ENCODE data around the gene SOWAHC. TPM values are rescaled to one million over a fixed set of nuclear protein-coding genes. Genes with fewer than 3 reads are reported as not detected.

Gene SOWAHC
- total RNA-seq, 1 experiment from 2014 or later = 18.9 TPM

DNA sequence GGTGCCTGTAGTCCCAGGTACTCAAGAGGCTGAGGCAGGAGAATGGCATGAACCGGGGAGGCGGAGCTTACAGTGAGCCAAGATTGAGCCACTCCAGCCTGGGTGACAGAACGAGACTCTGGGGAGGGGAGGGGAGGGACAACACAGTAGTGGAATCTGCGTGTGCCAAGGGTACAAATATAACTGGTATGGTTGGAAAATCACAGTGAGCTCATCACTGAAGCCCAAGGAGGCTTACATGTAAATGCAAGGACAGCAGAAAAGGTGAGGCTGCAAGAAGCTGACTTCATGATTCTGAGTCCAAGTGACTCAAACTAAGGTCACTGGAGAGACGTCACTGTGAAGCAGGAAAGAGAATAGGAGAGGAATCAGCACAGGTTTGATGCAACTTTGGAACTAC lies 9.6 kb upstream of the SOWAHC start:
- Mint-ChIP-seq H3K4me3 (ENCODE audit: low read depth, unreplicated experiment) (no peak overlapping the region), H3K27me3 (ENCODE audit: unreplicated experiment) (no peaks in the 10 kb centered on the region), H3K36me3 (ENCODE audit: insufficient read depth, unreplicated experiment) (peaks cover 17% of the 10 kb centered on the region), H3K4me1 (ENCODE audit: low read depth, unreplicated experiment) (peaks cover 30% of the 10 kb centered on the region), H3K9me3 (ENCODE audit: low read depth, unreplicated experiment) (no peaks in the 10 kb centered on the region), H3K27ac (ENCODE audit: unreplicated experiment) (peak overlapping the region; percentile 6)
- TF ChIP-seq, protein P1, sequence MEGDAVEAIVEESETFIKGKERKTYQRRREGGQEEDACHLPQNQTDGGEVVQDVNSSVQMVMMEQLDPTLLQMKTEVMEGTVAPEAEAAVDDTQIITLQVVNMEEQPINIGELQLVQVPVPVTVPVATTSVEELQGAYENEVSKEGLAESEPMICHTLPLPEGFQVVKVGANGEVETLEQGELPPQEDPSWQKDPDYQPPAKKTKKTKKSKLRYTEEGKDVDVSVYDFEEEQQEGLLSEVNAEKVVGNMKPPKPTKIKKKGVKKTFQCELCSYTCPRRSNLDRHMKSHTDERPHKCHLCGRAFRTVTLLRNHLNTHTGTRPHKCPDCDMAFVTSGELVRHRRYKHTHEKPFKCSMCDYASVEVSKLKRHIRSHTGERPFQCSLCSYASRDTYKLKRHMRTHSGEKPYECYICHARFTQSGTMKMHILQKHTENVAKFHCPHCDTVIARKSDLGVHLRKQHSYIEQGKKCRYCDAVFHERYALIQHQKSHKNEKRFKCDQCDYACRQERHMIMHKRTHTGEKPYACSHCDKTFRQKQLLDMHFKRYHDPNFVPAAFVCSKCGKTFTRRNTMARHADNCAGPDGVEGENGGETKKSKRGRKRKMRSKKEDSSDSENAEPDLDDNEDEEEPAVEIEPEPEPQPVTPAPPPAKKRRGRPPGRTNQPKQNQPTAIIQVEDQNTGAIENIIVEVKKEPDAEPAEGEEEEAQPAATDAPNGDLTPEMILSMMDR (IDR thresholded peaks at IDR 0.05; ENCODE audit: unreplicated experiment) = no peak
- intact Hi-C loops (cut with micrococcal nuclease; ENCODE audit: unreplicated experiment) = no loop called here
- no TSS peak for BruUV-seq (replicated peaks)
- CTCF ChIA-PET = interaction anchor here (3.0 kb wide), 1 partner anchor 58 kb away, joined by 8 read pairs; no protein-coding TSS in a partner anchor
- DNase-seq = peak; percentile 27

DNA sequence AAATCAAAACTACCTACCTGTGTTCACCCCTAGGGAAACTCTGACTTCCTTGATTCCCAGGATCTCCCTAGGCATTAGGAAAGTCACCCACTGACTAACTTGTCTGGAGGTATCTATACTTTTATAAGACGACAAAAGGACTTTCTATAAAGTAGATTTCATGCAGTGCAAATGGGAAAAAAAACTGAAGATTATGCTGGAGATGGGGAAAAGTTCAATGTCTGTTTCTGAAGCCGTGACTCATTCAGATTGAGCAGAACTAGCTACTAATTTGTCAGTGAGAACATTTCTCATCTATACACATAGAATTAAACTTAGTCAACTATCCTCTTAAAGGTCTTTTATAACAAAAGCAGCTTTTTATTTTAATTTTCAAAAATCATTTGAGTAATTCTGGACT lies 6.4 kb upstream of the SOWAHC start:
- no peak for DNase-seq
- H3K4me1 Mint-ChIP-seq (ENCODE audit: low read depth, unreplicated experiment) = peaks cover 33% of the 10 kb centered on the region

DNA sequence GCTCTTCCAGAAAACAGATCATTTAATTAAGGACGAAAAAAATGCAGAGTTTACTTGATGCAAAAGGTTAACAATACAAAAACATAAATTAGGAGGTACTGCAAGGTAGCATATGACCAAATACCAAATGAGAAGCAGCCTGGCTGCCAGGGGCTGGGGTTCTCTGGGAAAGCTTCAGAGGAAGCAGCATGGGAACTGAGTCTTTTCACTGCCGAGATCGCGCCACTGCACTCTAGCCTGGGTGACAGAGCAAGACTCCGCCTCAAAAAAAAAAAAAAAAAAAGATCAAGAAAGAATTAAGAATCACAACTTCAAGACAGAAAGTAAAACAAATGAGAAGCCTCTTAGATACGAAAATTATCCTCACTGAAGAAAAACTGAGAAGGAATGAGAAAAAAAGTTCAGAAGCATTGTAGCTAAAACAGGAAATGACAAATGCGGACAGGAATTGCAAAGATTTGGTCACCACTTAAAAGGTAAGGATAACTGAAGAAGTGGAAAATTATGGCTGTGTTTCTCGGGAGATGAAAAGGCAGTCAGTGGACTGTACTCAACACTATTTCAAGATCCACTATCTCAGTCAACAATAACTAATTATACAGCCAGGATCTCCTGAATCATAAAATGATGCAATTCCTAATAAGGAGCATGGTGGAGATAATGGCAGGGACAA lies 4.7 kb upstream of the SOWAHC start:
- Mint-ChIP-seq H3K9me3 (ENCODE audit: low read depth, unreplicated experiment) (no peaks in the 10 kb centered on the region), H3K36me3 (ENCODE audit: insufficient read depth, unreplicated experiment) (peaks cover 29% of the 10 kb centered on the region), H3K27me3 (ENCODE audit: unreplicated experiment) (no peaks in the 10 kb centered on the region), H3K27ac (ENCODE audit: unreplicated experiment) (peak overlapping the region; percentile 88), H3K4me1 (ENCODE audit: low read depth, unreplicated experiment) (peaks cover 33% of the 10 kb centered on the region), H3K4me3 (ENCODE audit: low read depth, unreplicated experiment) (peak overlapping the region; percentile 63)
- BruUV-seq (replicated peaks) = no TSS peak
- intact Hi-C loops (cut with micrococcal nuclease; ENCODE audit: unreplicated experiment) = loop anchor here (2.0 to 5.0 kb wide), 3 partner anchors 62 to 127 kb away; no protein-coding TSS in a partner anchor
- CTCF ChIA-PET = interaction anchor here (0.7 to 1.2 kb wide), 2 partner anchors 7 to 55 kb away, joined by 3 to 6 read pairs; no protein-coding TSS in a partner anchor
- no peak for DNase-seq
- TF ChIP-seq, protein P1 (IDR thresholded peaks at IDR 0.05; ENCODE audit: unreplicated experiment) = no peak

More for the DNA sequence above, 6.4 kb upstream of the SOWAHC start:
- H3K9me3 Mint-ChIP-seq (ENCODE audit: low read depth, unreplicated experiment) = no peaks in the 10 kb centered on the region
- CTCF ChIA-PET = interaction anchor here (0.6 kb wide), 3 partner anchors 62 to 111 kb away, joined by 3 to 11 read pairs (median 3); no protein-coding TSS in a partner anchor
- TF ChIP-seq, protein P1 (IDR thresholded peaks at IDR 0.05; ENCODE audit: unreplicated experiment) = no peak
- no TSS peak for BruUV-seq (replicated peaks)
- peak overlapping the region; percentile 42 for H3K4me3 Mint-ChIP-seq (ENCODE audit: low read depth, unreplicated experiment)
- intact Hi-C loops (cut with micrococcal nuclease; ENCODE audit: unreplicated experiment) = loop anchor here (5.0 kb wide), 1 partner anchor 60 kb away; no protein-coding TSS in a partner anchor
- no peaks in the 10 kb centered on the region for H3K27me3 Mint-ChIP-seq (ENCODE audit: unreplicated experiment)
- peaks cover 15% of the 10 kb centered on the region for H3K36me3 Mint-ChIP-seq (ENCODE audit: insufficient read depth, unreplicated experiment)
- peak overlapping the region; percentile 85 for H3K27ac Mint-ChIP-seq (ENCODE audit: unreplicated experiment)

DNA sequence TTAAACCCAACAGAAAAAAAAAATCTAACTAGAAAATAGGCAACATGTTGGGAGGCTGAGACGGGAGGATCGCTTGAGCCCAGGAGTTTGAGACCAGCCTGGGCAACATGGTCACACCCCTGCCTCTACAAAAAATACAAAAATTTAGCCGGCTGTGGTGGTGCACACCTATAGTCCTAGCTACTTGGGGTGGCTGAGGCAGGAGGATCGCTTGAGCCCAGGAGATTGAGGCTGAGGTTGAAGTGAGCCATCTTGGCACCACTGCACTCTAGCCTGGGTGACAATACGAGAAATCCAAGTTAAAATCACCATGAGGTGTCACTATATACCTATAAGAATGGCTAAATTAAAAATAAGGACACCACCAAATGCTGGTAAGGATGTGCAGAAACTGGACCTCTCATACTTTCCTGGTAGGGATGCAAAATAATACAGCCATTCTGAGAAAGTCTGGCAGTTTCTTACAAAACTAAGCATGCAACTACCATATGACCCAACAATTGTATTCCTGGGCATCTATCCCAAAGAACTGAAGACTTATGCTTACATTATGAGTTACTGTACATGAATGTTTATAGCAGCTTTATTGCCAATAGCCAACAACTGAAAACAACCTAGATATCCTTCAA lies 2.6 kb upstream of the SOWAHC start:
- TF ChIP-seq, protein P1 (IDR thresholded peaks at IDR 0.05; ENCODE audit: unreplicated experiment) = no peak
- CTCF ChIA-PET = interaction anchor here (0.6 kb wide), 1 partner anchor 91 kb away, joined by 4 read pairs; no protein-coding TSS in a partner anchor
- BruUV-seq (replicated peaks) = no TSS peak
- peaks cover 26% of the 10 kb centered on the region for H3K4me1 Mint-ChIP-seq (ENCODE audit: low read depth, unreplicated experiment)
- no peak for DNase-seq
- H3K9me3 Mint-ChIP-seq (ENCODE audit: low read depth, unreplicated experiment) = no peaks in the 10 kb centered on the region
- peaks cover 47% of the 10 kb centered on the region for H3K36me3 Mint-ChIP-seq (ENCODE audit: insufficient read depth, unreplicated experiment)
- H3K27me3 Mint-ChIP-seq (ENCODE audit: unreplicated experiment) = no peaks in the 10 kb centered on the region
- intact Hi-C loops (cut with micrococcal nuclease; ENCODE audit: unreplicated experiment) = loop anchor here (2.0 to 5.0 kb wide), 2 partner anchors 106 to 125 kb away; no protein-coding TSS in a partner anchor
- H3K4me3 Mint-ChIP-seq (ENCODE audit: low read depth, unreplicated experiment) = peak overlapping the region; percentile 73
- peak overlapping the region; percentile 92 for H3K27ac Mint-ChIP-seq (ENCODE audit: unreplicated experiment)
